ENCODE measurements around the gene PCP2. TPM values are rescaled to one million over a fixed set of nuclear protein-coding genes. Genes with fewer than 3 reads are reported as not detected.

Gene PCP2
- total RNA-seq, 1 donor from 2014 or later, result 2.7 TPM

DNA sequence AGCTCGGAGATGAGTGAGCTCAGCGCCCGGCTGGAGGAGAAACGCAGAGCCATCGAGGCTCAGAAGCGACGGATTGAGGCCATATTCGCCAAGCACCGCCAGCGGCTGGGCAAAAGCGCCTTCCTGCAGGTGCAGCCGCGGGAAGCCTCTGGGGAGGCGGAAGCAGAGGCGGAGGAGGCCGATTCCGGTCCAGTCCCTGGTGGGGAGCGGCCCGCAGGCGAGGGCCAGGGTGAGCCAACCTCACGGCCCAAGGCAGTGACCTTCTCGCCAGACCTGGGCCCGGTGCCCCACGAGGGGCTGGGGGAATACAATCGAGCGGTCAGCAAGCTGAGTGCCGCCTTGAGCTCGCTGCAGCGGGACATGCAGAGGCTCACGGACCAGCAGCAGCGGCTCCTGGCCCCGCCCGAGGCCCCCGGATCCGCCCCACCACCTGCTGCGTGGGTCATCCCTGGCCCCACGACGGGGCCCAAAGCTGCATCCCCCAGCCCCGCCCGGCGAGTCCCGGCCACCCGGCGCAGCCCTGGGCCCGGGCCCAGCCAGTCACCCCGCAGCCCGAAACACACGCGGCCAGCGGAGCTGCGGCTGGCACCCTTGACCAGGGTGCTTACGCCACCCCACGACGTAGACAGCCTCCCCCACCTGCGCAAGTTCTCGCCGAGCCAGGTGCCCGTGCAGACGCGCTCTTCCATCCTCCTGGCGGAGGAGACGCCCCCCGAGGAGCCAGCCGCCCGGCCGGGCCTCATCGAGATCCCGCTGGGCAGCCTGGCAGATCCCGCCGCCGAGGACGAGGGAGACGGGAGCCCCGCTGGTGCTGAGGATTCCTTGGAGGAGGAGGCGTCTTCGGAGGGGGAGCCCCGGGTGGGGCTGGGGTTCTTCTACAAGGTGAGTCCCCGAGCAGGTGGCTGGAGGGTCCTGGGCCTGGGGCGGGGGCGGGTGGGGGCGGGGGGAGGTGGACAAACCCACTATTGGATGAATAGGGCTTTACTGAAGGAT, 20.9 kb downstream of the PCP2 start:
- intact Hi-C loops (cut with micrococcal nuclease), result no loop called here
- H3K9me3 ChIP-seq (replicated peaks), result no peaks in the 10 kb centered on the region
- H3K4me3 ChIP-seq, result no peak overlapping the region
- no peak for DNase-seq
- no peak overlapping the region for H3K27ac ChIP-seq (replicated peaks)
- H3K4me1 ChIP-seq, result no peaks in the 10 kb centered on the region
- no peaks in the 10 kb centered on the region for H3K36me3 ChIP-seq
- TF ChIP-seq, protein P1, sequence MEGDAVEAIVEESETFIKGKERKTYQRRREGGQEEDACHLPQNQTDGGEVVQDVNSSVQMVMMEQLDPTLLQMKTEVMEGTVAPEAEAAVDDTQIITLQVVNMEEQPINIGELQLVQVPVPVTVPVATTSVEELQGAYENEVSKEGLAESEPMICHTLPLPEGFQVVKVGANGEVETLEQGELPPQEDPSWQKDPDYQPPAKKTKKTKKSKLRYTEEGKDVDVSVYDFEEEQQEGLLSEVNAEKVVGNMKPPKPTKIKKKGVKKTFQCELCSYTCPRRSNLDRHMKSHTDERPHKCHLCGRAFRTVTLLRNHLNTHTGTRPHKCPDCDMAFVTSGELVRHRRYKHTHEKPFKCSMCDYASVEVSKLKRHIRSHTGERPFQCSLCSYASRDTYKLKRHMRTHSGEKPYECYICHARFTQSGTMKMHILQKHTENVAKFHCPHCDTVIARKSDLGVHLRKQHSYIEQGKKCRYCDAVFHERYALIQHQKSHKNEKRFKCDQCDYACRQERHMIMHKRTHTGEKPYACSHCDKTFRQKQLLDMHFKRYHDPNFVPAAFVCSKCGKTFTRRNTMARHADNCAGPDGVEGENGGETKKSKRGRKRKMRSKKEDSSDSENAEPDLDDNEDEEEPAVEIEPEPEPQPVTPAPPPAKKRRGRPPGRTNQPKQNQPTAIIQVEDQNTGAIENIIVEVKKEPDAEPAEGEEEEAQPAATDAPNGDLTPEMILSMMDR (IDR thresholded peaks at IDR 0.05; ENCODE audit: borderline replicate concordance), result no peak
- H3K27me3 ChIP-seq (ENCODE audit: low read depth), result no peaks in the 10 kb centered on the region

DNA sequence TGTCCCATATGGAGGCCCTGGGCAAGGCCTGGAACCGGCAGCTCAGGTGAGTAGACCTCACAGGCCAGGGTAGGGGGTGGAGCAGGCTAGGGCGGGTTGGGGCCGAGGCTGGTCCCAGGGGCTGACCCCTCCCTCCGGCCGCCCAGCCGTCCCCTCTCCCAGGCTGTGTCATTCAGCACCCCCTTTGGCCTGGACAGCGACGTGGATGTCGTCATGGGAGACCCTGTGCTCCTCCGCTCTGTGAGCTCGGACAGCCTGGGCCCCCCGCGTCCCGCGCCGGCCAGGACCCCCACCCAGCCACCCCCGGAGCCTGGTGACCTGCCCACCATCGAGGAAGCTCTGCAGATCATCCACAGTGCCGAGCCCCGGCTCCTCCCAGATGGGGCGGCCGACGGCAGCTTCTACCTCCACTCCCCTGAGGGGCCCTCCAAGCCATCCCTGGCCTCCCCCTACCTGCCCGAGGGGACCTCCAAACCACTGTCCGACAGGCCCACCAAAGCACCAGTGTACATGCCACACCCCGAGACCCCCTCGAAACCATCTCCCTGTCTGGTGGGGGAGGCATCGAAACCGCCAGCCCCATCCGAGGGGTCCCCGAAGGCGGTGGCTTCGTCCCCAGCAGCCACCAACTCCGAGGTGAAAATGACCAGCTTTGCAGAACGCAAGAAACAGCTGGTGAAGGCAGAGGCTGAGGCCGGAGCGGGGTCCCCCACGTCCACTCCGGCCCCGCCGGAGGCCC, 21.8 kb downstream of the PCP2 start:
- intact Hi-C loops (cut with micrococcal nuclease), result no loop called here
- TF ChIP-seq, protein P1 (IDR thresholded peaks at IDR 0.05; ENCODE audit: borderline replicate concordance), result no peak
- Histone ChIP-seq H3K4me3 (no peak overlapping the region), H3K9me3 (replicated peaks) (no peaks in the 10 kb centered on the region), H3K4me1 (no peaks in the 10 kb centered on the region), H3K27ac (replicated peaks) (no peak overlapping the region), H3K27me3 (ENCODE audit: low read depth) (peaks cover 7% of the 10 kb centered on the region), H3K36me3 (no peaks in the 10 kb centered on the region)
- no peak for DNase-seq

DNA sequence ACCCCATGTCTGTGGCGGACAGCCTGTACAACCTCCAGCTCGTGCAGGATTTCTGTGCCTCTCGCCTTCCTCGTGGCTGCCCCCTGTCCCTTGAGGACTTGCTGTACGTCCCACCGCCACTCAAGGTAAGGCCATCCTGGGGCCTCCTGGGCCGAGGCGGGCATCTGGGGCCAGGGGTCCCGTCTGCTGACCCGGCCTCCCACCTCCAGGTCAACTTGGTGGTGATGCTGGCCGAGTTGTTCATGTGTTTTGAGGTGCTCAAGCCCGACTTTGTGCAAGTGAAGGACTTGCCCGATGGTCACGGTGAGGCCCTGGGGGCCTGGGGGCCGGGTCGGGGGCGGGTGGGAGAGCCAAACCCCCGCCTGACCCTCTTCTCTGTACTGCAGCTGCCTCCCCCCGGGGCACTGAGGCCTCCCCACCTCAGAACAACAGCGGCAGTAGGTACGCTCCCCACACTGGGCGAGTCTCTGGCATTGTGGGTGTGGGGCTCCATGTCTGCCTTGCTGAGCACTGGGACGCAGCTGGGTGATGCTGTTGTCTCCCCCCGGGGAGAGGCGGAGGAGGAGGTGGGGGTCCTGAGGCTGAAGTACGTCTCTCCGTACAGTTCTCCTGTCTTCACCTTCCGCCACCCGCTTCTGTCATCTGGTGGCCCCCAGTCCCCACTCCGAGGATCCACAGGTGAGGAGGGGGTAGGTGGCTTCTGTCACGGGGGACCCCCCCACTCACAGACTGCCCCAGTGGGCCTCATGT, 22.9 kb downstream of the PCP2 start:
- TF ChIP-seq, protein P1 (IDR thresholded peaks at IDR 0.05; ENCODE audit: borderline replicate concordance), result no peak

DNA sequence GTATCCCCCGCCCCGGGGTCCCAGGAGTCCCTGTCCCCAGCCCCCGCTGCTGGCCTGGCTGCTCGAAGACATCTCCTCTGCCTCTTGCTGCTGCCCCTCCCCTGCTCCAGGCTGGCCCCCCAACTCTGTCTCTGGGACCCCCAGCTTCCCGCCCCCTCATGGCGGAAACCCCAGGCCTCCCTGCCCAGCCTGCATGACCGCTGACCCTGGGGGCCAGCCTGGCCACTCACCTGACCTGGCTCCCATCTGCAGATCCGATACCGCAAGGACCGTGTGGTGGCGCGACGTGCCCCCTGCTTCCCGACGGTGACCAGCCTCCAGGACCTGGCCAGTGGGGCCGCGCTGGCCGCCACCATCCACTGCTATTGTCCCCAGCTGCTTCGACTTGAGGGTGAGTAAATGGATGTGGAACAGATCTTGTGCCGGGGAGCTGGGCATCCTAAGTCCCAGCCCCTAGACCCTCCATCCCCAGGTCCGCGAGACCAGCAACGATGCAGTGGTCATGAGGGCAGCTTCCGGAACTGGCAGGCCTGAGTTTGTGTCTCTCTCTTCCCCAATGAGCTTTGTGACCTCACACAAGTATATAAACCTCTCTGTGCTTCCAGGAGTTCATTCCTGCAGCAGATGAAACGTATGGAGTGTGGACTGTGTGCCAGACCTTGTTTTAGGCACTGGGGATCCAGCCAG, 25.5 kb downstream of the PCP2 start:
- Histone ChIP-seq H3K4me1 (no peaks in the 10 kb centered on the region), H3K27ac (replicated peaks) (no peak overlapping the region), H3K36me3 (no peaks in the 10 kb centered on the region), H3K4me3 (no peak overlapping the region), H3K27me3 (ENCODE audit: low read depth) (peaks cover 38% of the 10 kb centered on the region), H3K9me3 (replicated peaks) (no peaks in the 10 kb centered on the region)
- TF ChIP-seq, protein P1 (IDR thresholded peaks at IDR 0.05; ENCODE audit: borderline replicate concordance), result no peak
- intact Hi-C loops (cut with micrococcal nuclease), result no loop called here
- DNase-seq, result no peak

More for the DNA sequence above, 22.9 kb downstream of the PCP2 start:
- Histone ChIP-seq H3K27ac (replicated peaks) (no peak overlapping the region), H3K4me3 (no peak overlapping the region), H3K9me3 (replicated peaks) (no peaks in the 10 kb centered on the region), H3K4me1 (no peaks in the 10 kb centered on the region), H3K27me3 (ENCODE audit: low read depth) (peaks cover 12% of the 10 kb centered on the region), H3K36me3 (no peaks in the 10 kb centered on the region)
- DNase-seq, result no peak
- intact Hi-C loops (cut with micrococcal nuclease), result no loop called here
